H9 (cell line): ENCODE results near the gene CHST15. TPM values are rescaled to one million over a fixed set of nuclear protein-coding genes. Genes with fewer than 3 reads are reported as not detected.

ENCODE experiments used
- DNase-seq: peaks from one replicate; pipeline ENCODE4 v3.0.0-alpha.2; 2017
- H2AFZ ChIP-seq: one replicate; pipeline ENCODE4 v1.6.1; 2013; ENCODE audit warnings: mild to moderate bottlenecking, low read length, control low read depth, moderate library complexity
- H2AK5ac ChIP-seq: 2 replicates; pipeline ENCODE4 v1.6.1; 2013; ENCODE audit warnings: low read length, control low read depth, mixed read lengths; ENCODE audit not compliant: insufficient read length
- H2BK120ac ChIP-seq: one replicate; pipeline ENCODE4 v1.6.1; 2013; ENCODE audit warnings: low read depth, mild to moderate bottlenecking, low read length, control low read depth, inconsistent platforms; ENCODE audit not compliant: poor library complexity, severe bottlenecking
- H2BK12ac ChIP-seq: 2 replicates; pipeline ENCODE4 v1.6.1; 2013; ENCODE audit warnings: low read length, control low read depth, mixed read lengths, low read depth; ENCODE audit not compliant: insufficient read length
- H2BK15ac ChIP-seq: 2 replicates; pipeline ENCODE4 v1.6.1; 2013; ENCODE audit warnings: low read depth, low read length, control low read depth
- H2BK20ac ChIP-seq: one replicate; pipeline ENCODE4 v1.6.1; 2013; ENCODE audit warnings: low read depth, mild to moderate bottlenecking, low read length, control low read depth, inconsistent platforms; ENCODE audit not compliant: poor library complexity, severe bottlenecking
- H2BK5ac ChIP-seq: 2 replicates; pipeline ENCODE4 v1.6.1; 2013; ENCODE audit warnings: low read length, control low read depth, mixed read lengths; ENCODE audit not compliant: insufficient read length
- H3K14ac ChIP-seq: 2 replicates; pipeline ENCODE4 v1.6.1; 2013; ENCODE audit warnings: low read length, control low read depth; ENCODE audit not compliant: insufficient read depth
- H3K18ac ChIP-seq: 2 replicates; pipeline ENCODE4 v1.6.1; 2013; ENCODE audit warnings: low read depth, mild to moderate bottlenecking, mixed read lengths, low read length, control low read depth; ENCODE audit not compliant: insufficient read length
- H3K23ac ChIP-seq: 2 replicates; pipeline ENCODE4 v1.6.1; 2013; ENCODE audit warnings: low read length, control low read depth, mixed read lengths, low read depth; ENCODE audit not compliant: insufficient read length
- H3K23me2 ChIP-seq: 2 replicates; pipeline ENCODE4 v1.6.1; 2013; ENCODE audit warnings: low read depth, mild to moderate bottlenecking, mixed read lengths, low read length, control low read depth; ENCODE audit not compliant: insufficient read length, poor library complexity, severe bottlenecking
- H3K27ac ChIP-seq: 2 replicates; pipeline ENCODE4 v1.5.1; 2013; ENCODE audit warnings: low read length, control low read depth, mixed read lengths, low read depth; ENCODE audit not compliant: insufficient read length
- H3K27me3 ChIP-seq: 2 replicates; pipeline ENCODE4 v1.6.1; 2013; ENCODE audit warnings: low read length, control low read depth, inconsistent platforms; ENCODE audit not compliant: insufficient read depth
- H3K4ac ChIP-seq: 2 replicates; pipeline ENCODE4 v1.6.1; 2013; ENCODE audit warnings: low read depth, mild to moderate bottlenecking, control low read depth, inconsistent platforms, low read length, moderate library complexity
- H3K4me1 ChIP-seq: 2 replicates; pipeline ENCODE4 v1.6.1; 2013; ENCODE audit warnings: low read length, control low read depth, inconsistent platforms; ENCODE audit not compliant: insufficient read depth
- H3K4me2 ChIP-seq: 2 replicates; pipeline ENCODE4 v1.6.1; 2013; ENCODE audit warnings: low read length, control low read depth, mixed read lengths; ENCODE audit not compliant: insufficient read length, insufficient read depth
- H3K56ac ChIP-seq: 2 replicates; pipeline ENCODE4 v1.6.1; 2013; ENCODE audit warnings: low read depth, mild to moderate bottlenecking, mixed read lengths, low read length, control low read depth; ENCODE audit not compliant: insufficient read length
- H3K79me1 ChIP-seq: 2 replicates; pipeline ENCODE4 v1.6.1; 2013; ENCODE audit warnings: low read depth, mild to moderate bottlenecking, moderate library complexity, low read length, control low read depth, inconsistent platforms; ENCODE audit not compliant: insufficient read depth, poor library complexity, severe bottlenecking
- H3K79me2 ChIP-seq: 2 replicates; pipeline ENCODE4 v1.6.1; 2013; ENCODE audit warnings: low read length, control low read depth, inconsistent platforms; ENCODE audit not compliant: insufficient read depth
- H3K9ac ChIP-seq: 2 replicates; pipeline ENCODE4 v1.6.1; 2013; ENCODE audit warnings: low read length, control low read depth, mixed read lengths; ENCODE audit not compliant: insufficient read length; ENCODE audit errors: extremely low read depth
- H3K9me3 ChIP-seq: one replicate; pipeline ENCODE4 v1.6.1; 2013; ENCODE audit warnings: low read depth, low read length, inconsistent platforms; ENCODE audit not compliant: control insufficient read depth
- H3T11ph ChIP-seq: one replicate; pipeline ENCODE4 v1.6.1; 2013; ENCODE audit warnings: mild to moderate bottlenecking, low read length, control low read depth, inconsistent platforms
- H4K20me1 ChIP-seq: one replicate; pipeline ENCODE4 v1.6.1; 2013; ENCODE audit not compliant: control insufficient read depth, insufficient read length, insufficient read depth
- H4K5ac ChIP-seq: 2 replicates; pipeline ENCODE4 v1.6.1; 2013; ENCODE audit warnings: low read depth, mild to moderate bottlenecking, mixed read lengths, low read length, control low read depth; ENCODE audit not compliant: insufficient read length
- H4K8ac ChIP-seq: replicated peaks from 2 replicates; pipeline ENCODE4 v1.6.1; 2013; ENCODE audit warnings: low read length, control low read depth, mixed read lengths, low read depth; ENCODE audit not compliant: insufficient read length
- H4K91ac ChIP-seq: 2 replicates; pipeline ENCODE4 v1.6.1; 2013; ENCODE audit warnings: low read depth, mild to moderate bottlenecking, moderate library complexity, mixed read lengths, low read length, control low read depth; ENCODE audit not compliant: insufficient read length
- H3K27ac Mint-ChIP-seq, 3 experiments: 2 replicates in 2 of 3; 3 replicates in 1 of 3; pipeline ENCODE4 v1.8.0; 2020 to 2021; ENCODE audit warnings: mixed read lengths in 3 of 3, mild to moderate bottlenecking in 1 of 3, moderate library complexity in 1 of 3
- H3K27me3 Mint-ChIP-seq: 2 replicates; pipeline ENCODE4 v1.8.0; 2021; ENCODE audit warnings: low read depth, mild to moderate bottlenecking, moderate library complexity, mixed read lengths
- H3K36me3 Mint-ChIP-seq, 3 experiments: 2 replicates in 2 of 3; 3 replicates in 1 of 3; pipeline ENCODE4 v1.8.0; 2020 to 2021; ENCODE audit warnings: low read depth in 3 of 3, mixed read lengths in 3 of 3; ENCODE audit not compliant: insufficient read depth in 1 of 3
- H3K4me1 Mint-ChIP-seq, 2 experiments: 2 replicates each; pipeline ENCODE4 v1.8.0; 2020; ENCODE audit warnings: mixed read lengths in 2 of 2
- H3K4me3 Mint-ChIP-seq, 2 experiments: 2 replicates in 1 of 2; 3 replicates in 1 of 2; pipeline ENCODE4 v1.8.0; 2020 to 2021; ENCODE audit warnings: mild to moderate bottlenecking in 2 of 2, mixed read lengths in 2 of 2, moderate library complexity in 1 of 2
- H3K9me3 Mint-ChIP-seq, 2 experiments: 2 replicates in 1 of 2; 3 replicates in 1 of 2; pipeline ENCODE4 v1.8.0; 2020; ENCODE audit warnings: mild to moderate bottlenecking in 2 of 2, mixed read lengths in 2 of 2, moderate library complexity in 1 of 2
- WGBS: extraction: QIAGEN DNeasy Blood & Tissue Kit; methylation state at CpG from one replicate; pipeline ENCODE4 v1.1.7; 2013; ENCODE audit warnings: missing lambda C conversion rate, low lambda C conversion rate, mixed read lengths; ENCODE audit not compliant: insufficient read length; ENCODE audit errors: extremely low coverage; 5-methylcytosine and 5-hydroxymethylcytosine counted together
- total RNA-seq: library from RNA; stranded (reverse); gene quantifications from 2 replicates; pipeline ENCODE4 v1.2.1, GENCODE V29; 2021
- TF ChIP-seq, protein P1 (sequence below): fragments of 200-600 bp; sonication (generic); conservative IDR thresholded peaks from 3 replicates; pipeline ENCODE4 v1.8.0; 2021; ENCODE audit warnings: antibody characterized with exemption, mild to moderate bottlenecking

The CHST15 gene
- total RNA-seq, 1 experiment from 2014 or later = 8.7 TPM

DNA sequence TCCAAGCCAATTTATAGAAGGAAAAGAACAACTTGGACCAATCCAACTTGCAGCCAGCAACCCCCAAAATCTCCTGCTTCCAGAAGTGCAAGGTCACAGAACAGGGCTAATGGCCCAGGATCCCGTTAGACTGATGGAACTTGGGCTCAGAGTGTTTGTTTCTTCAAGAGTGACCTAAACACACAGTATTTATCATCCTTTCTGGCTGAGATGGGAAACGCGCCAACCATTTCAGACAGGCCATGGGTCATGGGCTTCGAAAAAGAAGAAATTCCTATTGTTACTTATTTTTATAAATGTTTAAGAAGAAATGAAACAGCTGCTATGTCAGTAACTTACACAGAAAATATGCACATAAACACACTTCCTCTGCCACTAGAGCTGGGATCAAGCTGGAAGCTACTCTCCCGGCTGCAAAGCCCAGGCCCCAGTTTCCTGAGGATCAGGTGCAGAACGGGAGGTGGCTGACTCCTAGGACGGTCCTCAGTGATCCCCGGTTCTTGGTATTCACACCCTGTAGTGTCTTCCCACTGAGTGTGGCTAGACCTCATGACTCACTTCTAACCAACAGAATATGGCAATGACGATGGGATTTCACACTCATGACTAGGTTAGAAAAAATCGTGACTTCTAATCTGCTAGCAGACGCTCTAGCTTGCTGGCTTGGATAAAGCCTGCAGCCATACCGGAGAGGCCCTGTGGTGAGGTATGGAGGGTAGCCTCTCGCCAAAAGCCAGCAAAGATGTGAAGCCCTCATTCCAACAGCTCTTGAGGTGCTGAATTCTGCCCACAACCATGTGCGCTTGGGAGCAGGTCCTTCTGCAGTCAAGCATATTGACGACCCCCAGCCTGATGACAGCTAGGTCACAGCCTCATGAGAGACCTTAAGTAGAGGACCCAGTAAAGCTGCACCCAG lies 60.2 kb downstream of the CHST15 start:
- peaks cover 13% of the 10 kb centered on the region for H3K4me1 ChIP-seq
- Mint-ChIP-seq H3K27me3 (no peaks in the 10 kb centered on the region), H3K4me1 (peaks cover 41 to 42% of the 10 kb centered on the region in 2 experiments), H3K27ac (no peak overlapping the region; a peak in 1 of 7 replicates), H3K9me3 (no peaks in the 10 kb centered on the region), H3K36me3 (no peaks in the 10 kb centered on the region; a peak in 2 of 7 replicates), H3K4me3 (peak overlapping the region in 1 of 2 experiments; percentile 34; a peak in 1 of 5 replicates)
- H3K23ac ChIP-seq = no peak overlapping the region
- H3K56ac ChIP-seq = no peak overlapping the region
- no peak overlapping the region for H3K9ac ChIP-seq
- H3K27ac ChIP-seq = no peak overlapping the region
- no peak overlapping the region for H2AFZ ChIP-seq
- no peak for DNase-seq
- H2BK20ac ChIP-seq = no peak overlapping the region
- no peak overlapping the region for H4K5ac ChIP-seq
- no peak overlapping the region for H3K4me2 ChIP-seq
- no peak overlapping the region for H3K14ac ChIP-seq
- no peak overlapping the region for H2AK5ac ChIP-seq
- H2BK15ac ChIP-seq = no peak overlapping the region
- no CpG with 5 or more reads among the region's 15 CpGs for WGBS
- no peak overlapping the region for H2BK12ac ChIP-seq
- no peak overlapping the region for H3K18ac ChIP-seq
- H3K79me1 ChIP-seq = no peaks in the 10 kb centered on the region
- H3K79me2 ChIP-seq = no peaks in the 10 kb centered on the region
- H2BK120ac ChIP-seq = no peak overlapping the region
- no peaks in the 10 kb centered on the region for H4K20me1 ChIP-seq
- TF ChIP-seq, protein P1, sequence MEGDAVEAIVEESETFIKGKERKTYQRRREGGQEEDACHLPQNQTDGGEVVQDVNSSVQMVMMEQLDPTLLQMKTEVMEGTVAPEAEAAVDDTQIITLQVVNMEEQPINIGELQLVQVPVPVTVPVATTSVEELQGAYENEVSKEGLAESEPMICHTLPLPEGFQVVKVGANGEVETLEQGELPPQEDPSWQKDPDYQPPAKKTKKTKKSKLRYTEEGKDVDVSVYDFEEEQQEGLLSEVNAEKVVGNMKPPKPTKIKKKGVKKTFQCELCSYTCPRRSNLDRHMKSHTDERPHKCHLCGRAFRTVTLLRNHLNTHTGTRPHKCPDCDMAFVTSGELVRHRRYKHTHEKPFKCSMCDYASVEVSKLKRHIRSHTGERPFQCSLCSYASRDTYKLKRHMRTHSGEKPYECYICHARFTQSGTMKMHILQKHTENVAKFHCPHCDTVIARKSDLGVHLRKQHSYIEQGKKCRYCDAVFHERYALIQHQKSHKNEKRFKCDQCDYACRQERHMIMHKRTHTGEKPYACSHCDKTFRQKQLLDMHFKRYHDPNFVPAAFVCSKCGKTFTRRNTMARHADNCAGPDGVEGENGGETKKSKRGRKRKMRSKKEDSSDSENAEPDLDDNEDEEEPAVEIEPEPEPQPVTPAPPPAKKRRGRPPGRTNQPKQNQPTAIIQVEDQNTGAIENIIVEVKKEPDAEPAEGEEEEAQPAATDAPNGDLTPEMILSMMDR = no peak
- H3K4ac ChIP-seq = no peak overlapping the region
- H4K8ac ChIP-seq = no peak overlapping the region
- no peak overlapping the region for H4K91ac ChIP-seq
- no peak overlapping the region for H2BK5ac ChIP-seq
- H3K23me2 ChIP-seq = no peaks in the 10 kb centered on the region
- H3K27me3 ChIP-seq = no peaks in the 10 kb centered on the region
- H3K9me3 ChIP-seq = no peaks in the 10 kb centered on the region
- no peak overlapping the region for H3T11ph ChIP-seq
